AG10803 (cell line): Measurements from ENCODE around the gene SUMO1.
A peak's percentile ranks its signal among the peaks of the same experiment; 100 is the strongest.
"Not testable (repeated sequence)": the region's sequence is repeated elsewhere in the genome, so short reads cannot be mapped to it uniquely, and the experiment has no call there.

Experiments used
- DNase-seq: peaks from one replicate; pipeline ENCODE4 v3.0.0; 2010; ENCODE audit warnings: low read depth
- H3K4me3 ChIP-seq: 2 replicates; pipeline ENCODE4 v1.5.1; 2011; ENCODE audit warnings: mild to moderate bottlenecking, low read length, control low read depth
- TF ChIP-seq, protein P1 (sequence below): conservative IDR thresholded peaks from 2 replicates; pipeline ENCODE4 v1.5.1; 2011; ENCODE audit warnings: mild to moderate bottlenecking, low read length, control low read depth, inconsistent platforms

SUMO1 gene

DNA sequence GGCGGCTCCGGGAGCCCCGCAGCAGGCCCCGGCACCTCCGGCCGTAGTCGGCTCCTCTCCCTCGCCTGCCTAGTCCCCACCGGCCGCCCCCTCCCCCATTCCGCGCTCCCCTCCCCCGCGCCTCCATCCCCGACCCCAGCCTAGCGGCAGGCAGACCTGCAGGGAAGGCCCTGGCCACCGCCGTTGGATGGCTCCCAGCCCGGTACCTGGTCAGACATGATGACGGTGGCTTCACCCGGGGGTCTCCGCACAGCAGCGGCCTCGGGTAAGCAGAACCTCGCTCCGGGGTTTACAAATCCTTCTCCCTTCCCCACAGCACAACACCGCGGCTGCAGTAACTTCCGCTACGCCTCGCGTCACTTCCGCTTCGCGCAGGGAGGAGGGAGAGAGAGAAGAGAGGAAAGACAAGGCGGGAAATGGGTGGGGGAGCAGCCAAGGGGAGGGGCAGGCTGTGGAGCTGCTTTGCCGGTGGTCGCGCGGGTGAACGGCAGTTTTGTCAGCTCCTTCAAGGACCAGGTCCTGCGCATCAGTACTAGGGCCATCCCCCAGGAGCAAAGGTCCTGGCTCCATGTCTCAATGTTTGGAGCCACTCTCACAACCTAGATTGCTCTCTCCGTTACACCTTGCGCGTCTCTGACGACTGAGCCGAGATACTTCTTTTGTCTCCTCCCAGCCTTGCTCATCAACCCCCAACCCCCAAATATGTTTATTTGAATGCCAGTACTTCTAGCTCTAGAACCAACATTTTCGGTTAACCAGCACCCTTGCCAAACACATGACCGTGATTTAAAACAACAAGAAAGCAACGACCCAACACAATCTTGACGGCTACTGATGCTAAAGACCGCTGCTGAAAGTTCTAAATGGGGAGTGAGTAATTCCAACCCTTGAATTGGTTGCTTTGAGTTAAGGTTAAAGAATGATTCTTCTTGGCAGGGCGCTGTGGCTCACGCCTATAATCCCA, at the start of gene SUMO1:
Gene SUMO1 (minus strand): TSS at position 364 of the 964 bp plus-strand sequence. CDS start 146 bp downstream, at position 218.
- TF ChIP-seq, protein P1, sequence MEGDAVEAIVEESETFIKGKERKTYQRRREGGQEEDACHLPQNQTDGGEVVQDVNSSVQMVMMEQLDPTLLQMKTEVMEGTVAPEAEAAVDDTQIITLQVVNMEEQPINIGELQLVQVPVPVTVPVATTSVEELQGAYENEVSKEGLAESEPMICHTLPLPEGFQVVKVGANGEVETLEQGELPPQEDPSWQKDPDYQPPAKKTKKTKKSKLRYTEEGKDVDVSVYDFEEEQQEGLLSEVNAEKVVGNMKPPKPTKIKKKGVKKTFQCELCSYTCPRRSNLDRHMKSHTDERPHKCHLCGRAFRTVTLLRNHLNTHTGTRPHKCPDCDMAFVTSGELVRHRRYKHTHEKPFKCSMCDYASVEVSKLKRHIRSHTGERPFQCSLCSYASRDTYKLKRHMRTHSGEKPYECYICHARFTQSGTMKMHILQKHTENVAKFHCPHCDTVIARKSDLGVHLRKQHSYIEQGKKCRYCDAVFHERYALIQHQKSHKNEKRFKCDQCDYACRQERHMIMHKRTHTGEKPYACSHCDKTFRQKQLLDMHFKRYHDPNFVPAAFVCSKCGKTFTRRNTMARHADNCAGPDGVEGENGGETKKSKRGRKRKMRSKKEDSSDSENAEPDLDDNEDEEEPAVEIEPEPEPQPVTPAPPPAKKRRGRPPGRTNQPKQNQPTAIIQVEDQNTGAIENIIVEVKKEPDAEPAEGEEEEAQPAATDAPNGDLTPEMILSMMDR = no peak
- peak; percentile 79 for DNase-seq
- peak within 1 kb of the TSS; percentile 96 for H3K4me3 ChIP-seq

DNA sequence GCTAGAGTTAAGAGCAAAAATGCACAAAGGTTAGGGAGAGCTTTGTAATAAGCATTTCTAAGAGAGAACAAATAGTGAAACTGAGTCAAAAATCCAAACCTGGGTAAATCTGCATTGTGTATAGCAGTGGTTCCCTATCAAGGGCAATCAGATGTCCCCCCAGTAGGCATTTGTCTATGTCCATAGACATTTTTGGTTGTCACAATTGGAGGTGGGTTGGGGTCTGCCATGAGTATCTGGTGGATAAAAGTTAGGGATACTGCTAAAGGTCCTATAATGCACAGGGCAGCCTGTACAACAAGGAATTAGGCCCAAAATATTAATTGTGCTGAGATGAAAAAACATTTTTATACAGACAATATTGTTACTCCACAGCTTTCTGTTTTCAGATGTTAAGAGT, 48.2 kb upstream of the SUMO1 start:
- TF ChIP-seq, protein P1 = no peak
- H3K4me3 ChIP-seq = no peak overlapping the region
- no peak for DNase-seq

DNA sequence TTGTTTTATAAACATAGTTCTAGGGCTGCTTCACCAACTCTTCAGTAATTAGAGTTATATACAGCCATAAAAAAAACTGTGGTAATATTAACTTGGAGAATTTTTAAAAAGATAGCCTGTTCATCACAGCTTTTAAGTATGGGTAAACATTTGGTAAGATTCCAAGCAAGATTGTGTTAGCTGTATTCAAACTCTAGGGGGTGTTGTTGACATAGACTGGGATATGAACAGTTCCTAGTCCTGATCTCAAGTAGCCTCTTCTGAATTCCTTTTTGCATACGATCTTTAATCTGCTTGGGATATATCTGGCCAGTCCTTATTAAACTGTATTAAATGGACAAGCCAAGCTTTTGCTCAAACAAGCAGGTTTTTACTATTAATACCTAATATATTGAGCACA, 40.5 kb upstream of the SUMO1 start:
- TF ChIP-seq, protein P1 = peak; percentile 76
- DNase-seq = peak; percentile 75
- no peak overlapping the region for H3K4me3 ChIP-seq

DNA sequence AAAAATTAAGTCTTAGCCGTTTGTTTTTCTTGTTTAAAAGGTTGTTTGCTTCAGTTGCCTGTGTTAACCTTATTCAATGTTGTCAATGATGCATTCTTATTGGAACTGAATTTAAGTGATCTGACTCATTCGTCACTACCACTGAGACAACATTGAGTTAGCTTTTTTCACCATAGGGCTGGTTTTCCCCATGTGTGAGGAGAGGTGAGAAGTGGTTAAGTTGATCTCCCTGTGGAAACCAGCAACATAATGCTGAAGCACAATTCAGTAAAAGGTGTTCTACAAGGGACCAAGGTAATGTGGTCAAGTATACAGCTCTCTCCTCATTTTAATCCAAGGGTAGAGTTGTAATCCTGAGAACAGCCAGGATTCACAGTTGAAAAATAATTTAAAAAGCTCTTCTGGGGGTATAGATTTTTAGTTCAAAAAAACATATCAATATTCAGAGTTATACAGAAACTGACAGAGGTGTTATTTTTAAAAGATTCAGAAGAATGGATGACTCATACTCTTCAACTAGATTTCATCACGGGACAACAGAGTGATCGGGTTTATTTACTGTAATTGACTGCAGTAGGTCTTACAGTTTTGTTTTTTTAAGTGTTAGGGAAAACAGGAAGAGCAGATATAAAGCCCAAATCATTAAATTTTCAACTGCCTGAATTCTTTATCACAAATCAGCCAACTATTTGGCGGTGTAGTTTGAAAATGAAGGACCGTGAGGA, 39.8 kb upstream of the SUMO1 start:
- TF ChIP-seq, protein P1 = no peak
- DNase-seq = peak; percentile 74
- H3K4me3 ChIP-seq = no peak overlapping the region

DNA sequence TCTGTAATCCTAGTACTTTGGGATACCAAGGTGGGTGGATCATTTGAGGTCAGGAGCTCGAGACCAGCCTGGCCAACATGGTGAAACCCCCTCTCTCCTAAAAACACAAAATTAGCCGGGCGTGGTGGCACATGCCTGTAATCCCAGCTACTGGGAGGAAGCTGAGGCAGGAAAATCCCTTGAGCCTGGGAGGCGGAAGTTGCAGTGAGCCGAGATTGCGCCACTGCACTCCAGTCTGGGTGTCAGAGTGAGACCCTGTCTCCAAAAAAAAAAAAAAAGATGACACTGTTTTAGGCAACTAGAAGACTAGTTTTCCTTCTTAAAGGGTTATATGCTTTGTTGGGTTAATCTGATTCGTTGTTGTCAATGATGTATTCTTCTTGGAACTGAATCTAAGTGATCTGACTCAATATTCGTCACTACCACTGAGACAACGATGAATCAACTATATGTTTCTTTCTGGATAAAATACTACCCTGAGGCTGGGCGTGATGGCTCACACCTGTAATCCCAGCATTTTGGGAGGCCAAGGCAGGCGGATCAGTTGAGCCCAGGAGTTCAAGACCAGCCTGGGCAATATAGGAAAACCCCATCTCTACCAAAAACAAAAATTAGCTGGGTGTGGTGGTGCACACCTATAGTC, 37.8 kb upstream of the SUMO1 start:
- DNase-seq = peak; percentile 20
- not testable (repeated sequence) for H3K4me3 ChIP-seq

DNA sequence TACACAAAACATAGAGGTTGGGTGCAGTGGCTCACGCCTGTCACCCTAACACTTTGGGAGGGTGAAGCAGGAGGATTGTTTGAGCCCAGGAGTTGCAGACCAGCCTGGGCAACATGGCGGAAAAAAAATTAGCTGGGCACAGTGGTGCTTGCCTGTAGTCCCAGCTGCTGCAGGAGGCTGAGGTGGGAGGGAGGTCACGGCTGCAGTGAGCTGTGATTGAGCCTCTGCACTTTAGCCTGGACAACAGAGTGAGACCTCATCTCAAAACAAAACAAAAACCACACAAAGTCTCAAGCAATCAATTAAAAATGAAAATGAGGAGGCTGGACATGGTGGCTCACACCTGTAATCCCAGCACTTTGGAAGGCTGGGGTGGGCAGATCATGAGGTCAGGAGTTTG, 32.1 kb upstream of the SUMO1 start:
- DNase-seq = no peak
- TF ChIP-seq, protein P1 = no peak
- H3K4me3 ChIP-seq = no peak overlapping the region

DNA sequence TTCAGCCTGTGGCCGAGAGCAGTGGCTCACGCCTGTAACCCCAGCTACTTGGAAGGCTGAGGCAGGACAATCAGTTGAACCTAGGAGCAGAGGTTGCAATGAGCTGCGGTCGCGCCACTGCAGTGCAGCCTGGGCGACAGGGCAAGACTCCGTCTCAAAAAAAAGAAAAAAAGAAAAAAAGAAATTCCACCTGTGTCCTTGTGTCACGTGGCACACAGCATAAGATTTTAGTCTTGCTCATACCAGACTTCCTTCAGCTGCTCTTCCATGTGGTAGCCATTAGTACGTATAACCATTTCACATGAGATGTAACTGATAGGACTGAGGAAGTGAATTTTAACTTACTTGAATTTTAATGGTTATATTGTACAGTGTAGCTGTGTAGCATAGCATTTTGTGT, 31.2 kb upstream of the SUMO1 start:
- no peak overlapping the region for H3K4me3 ChIP-seq
- TF ChIP-seq, protein P1 = no peak
- DNase-seq = peak; percentile 34
